Prostate gland (tissue), 2 donors: ENCODE measurements around the gene PTPRJ. TPM values are rescaled to one million over a fixed set of nuclear protein-coding genes. Genes with fewer than 3 reads are reported as not detected.

Experiments used
- DNase-seq: peaks from one replicate; pipeline ENCODE4 v3.0.0-alpha.2; 2019; ENCODE audit warnings: low spot score
- H3K27ac ChIP-seq, 2 donors: fragments of 200-600 bp; sonication (generic); 2 replicates each; pipeline ENCODE4 v1.5.1; 2017 to 2019
- H3K27me3 ChIP-seq: fragments of 200-600 bp; sonication (generic); replicated peaks from 2 replicates; pipeline ENCODE4 v1.5.1; 2019; ENCODE audit not compliant: insufficient read depth
- H3K36me3 ChIP-seq, 2 donors: fragments of 200-600 bp; sonication (generic); 1 replicate in 1 of 2; 2 replicates in 1 of 2; pipeline versions ENCODE4 v1.5.1 to v1.8.1; 2017 to 2019
- H3K4me1 ChIP-seq: fragments of 200-600 bp; sonication (generic); replicated peaks from 2 replicates; pipeline ENCODE4 v1.5.1; 2019
- H3K4me3 ChIP-seq, 2 donors: fragments of 200-600 bp; sonication (generic); 2 replicates each; pipeline ENCODE4 v1.5.1; 2017 to 2019
- H3K9me3 ChIP-seq: fragments of 200-600 bp; sonication (generic); 2 replicates; pipeline ENCODE4 v1.5.1; 2017
- POLR2A ChIP-seq: fragments of 450-650 bp; IDR thresholded peaks from one replicate; pipeline ENCODE4 v1.6.1; 2016; ENCODE audit warnings: antibody characterized with exemption, mild to moderate bottlenecking
- POLR2AphosphoS5 ChIP-seq: sonication (generic); formaldehyde crosslinking; IDR thresholded peaks from one replicate; pipeline ENCODE4 v1.6.1; 2017; ENCODE audit warnings: antibody characterized with exemption
- WGBS: methylation state at CpG from one replicate; pipeline ENCODE4 v1.1.5; 2018; 5-methylcytosine and 5-hydroxymethylcytosine counted together
- intact Hi-C: fragments of 100-400 bp; cut with DNase I; formaldehyde crosslinking; loops from one replicate; pipeline ENCODE4 v1.14.2; 2022
- microRNA counts, 2 donors: library from miRNA; unstranded; fragments of <30 nt; microRNA quantifications; one replicate each; lab custom pipeline; 2016 to 2017
- microRNA-seq: library from miRNA; unstranded; fragments of <30 nt; microRNA quantifications from one replicate; pipeline ENCODE4, GENCODE V29; 2016
- small RNA-seq, 2 donors: library from RNA; depleted of rRNA; stranded (forward); fragments of <200 nt; gene quantifications; one replicate each; pipeline ENCODE3, GENCODE V24; 2016
- total RNA-seq, 2 donors: library from RNA; depleted of rRNA; stranded (reverse); fragments of >200 nt; gene quantifications; one replicate each; pipeline ENCODE4 v1.1.0, GENCODE V29; 2016
- TF ChIP-seq, protein P1 (sequence below), 4 experiments: fragments of 200-600 bp in 2 of 4; fragments of 450-650 bp in 2 of 4; sonication (generic) in 2 of 4; IDR thresholded peaks; 1 replicate in 3 of 4; 2 replicates in 1 of 4; pipeline ENCODE4 v1.5.1; 2016 to 2019; ENCODE audit warnings: antibody characterized with exemption in 4 of 4, mild to moderate bottlenecking in 2 of 4, moderate library complexity in 2 of 4

PTPRJ gene
- total RNA-seq, 2 donors from 2014 or later = 24.9 to 48.0 TPM

DNA sequence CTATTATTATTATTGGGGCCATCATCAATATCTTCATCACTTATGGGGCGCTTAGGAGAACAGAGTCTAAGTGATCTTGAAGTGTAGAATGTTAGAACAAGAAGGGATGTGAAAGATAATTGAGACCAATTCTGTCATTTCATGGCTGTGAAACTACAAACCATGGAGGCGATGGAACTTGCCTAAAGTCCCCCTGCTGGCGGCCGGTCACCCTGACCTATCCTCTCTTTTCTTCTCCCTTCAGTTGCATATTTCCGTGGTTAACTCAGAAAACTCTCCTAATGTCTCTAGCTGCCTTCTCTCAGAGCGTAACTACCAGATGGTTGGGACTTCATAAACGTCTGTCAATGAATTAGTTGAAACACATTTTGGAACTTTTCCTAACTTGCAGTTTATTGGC is 229.7 kb downstream of the PTPRJ start:
- H3K27me3 ChIP-seq = no peaks in the 10 kb centered on the region
- TF ChIP-seq POLR2AphosphoS5 (no peak), POLR2A (no peak)
- TF ChIP-seq, protein P1, sequence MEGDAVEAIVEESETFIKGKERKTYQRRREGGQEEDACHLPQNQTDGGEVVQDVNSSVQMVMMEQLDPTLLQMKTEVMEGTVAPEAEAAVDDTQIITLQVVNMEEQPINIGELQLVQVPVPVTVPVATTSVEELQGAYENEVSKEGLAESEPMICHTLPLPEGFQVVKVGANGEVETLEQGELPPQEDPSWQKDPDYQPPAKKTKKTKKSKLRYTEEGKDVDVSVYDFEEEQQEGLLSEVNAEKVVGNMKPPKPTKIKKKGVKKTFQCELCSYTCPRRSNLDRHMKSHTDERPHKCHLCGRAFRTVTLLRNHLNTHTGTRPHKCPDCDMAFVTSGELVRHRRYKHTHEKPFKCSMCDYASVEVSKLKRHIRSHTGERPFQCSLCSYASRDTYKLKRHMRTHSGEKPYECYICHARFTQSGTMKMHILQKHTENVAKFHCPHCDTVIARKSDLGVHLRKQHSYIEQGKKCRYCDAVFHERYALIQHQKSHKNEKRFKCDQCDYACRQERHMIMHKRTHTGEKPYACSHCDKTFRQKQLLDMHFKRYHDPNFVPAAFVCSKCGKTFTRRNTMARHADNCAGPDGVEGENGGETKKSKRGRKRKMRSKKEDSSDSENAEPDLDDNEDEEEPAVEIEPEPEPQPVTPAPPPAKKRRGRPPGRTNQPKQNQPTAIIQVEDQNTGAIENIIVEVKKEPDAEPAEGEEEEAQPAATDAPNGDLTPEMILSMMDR (IDR thresholded peaks at IDR 0.05) = no peak
- H3K36me3 ChIP-seq = no peaks in the 10 kb centered on the region
- no peaks in the 10 kb centered on the region for H3K9me3 ChIP-seq
- no peak overlapping the region for H3K27ac ChIP-seq
- DNase-seq = no peak
- no peak overlapping the region for H3K4me3 ChIP-seq
- no peaks in the 10 kb centered on the region for H3K4me1 ChIP-seq
- WGBS = 25% methylated on average over 7 of the region's 7 CpGs
- intact Hi-C loops = no loop called here

DNA sequence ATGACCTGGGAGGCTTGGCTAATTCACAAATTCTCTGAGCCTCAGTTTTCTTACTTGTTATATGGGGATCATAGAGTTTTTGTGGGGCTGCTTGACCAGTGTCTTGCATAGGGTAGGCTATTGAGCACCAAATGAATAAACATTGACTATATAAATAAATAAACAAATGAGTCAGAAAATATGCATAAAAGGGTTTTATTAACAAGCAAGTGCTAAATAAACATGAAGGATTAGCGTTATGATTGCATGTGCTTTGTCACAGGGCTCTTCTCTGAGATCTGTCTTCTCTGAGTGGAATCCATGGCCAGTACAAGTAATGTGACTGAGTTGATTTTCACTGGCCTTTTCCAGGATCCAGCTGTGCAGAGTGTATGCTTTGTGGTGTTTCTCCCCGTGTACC is 236.2 kb downstream of the PTPRJ start, which contains the start of gene OR4B1:
Gene OR4B1 (plus strand): TSS at position 301 of the 400 bp plus-strand sequence. CDS start 0 bp downstream, at position 301.
- no peak for TF ChIP-seq POLR2AphosphoS5
- no peak for TF ChIP-seq POLR2A
- TF ChIP-seq, protein P1 (IDR thresholded peaks at IDR 0.05) = no peak
- no peak within 1 kb of the TSS for H3K4me3 ChIP-seq
- H3K4me1 ChIP-seq = no peaks in the 10 kb centered on the region
- H3K27me3 ChIP-seq = no peaks in the 10 kb centered on the region
- intact Hi-C loops = no loop called here
- 77% methylated on average over 2 of the region's 2 CpGs for WGBS
- H3K9me3 ChIP-seq = no peaks in the 10 kb centered on the region
- DNase-seq = no peak
- H3K36me3 ChIP-seq = no peaks in the 10 kb centered on the region
- H3K27ac ChIP-seq = no peak within 1 kb of the TSS

MicroRNA genes within 50 kb of the gene (microRNA counts, 767-probe panel; counts per million panel counts)
- microRNA hsa-miR-3161 (lab: Ali Mortazavi, UCI) = 0 to 431 counts per million in 2 donors

Small RNA genes lying within 50 kb of the gene (microRNA-seq; reads per million reads assigned to microRNA genes)
- gene MIR3161 = 0.34 reads per million

Small RNA genes lying within 50 kb of the gene (small RNA-seq; reads per million reads assigned to genes)
- 0 reads per million in 2 donors for gene MIR3161

Other genes with a start within 250 kb of the PTPRJ start
- gene FNBP4, start 213.2 kb upstream of the PTPRJ start, total RNA-seq = 100 to 1,000 TPM in 1 of 2 donors, 10 to 100 TPM in 1; 73.5 to 148 TPM
- 10 to 100 TPM; 17.9 to 43.2 TPM for gene NUP160, start 132.2 kb upstream of the PTPRJ start, total RNA-seq
- not detected for gene OR4B1, start 236.3 kb downstream of the PTPRJ start, total RNA-seq